Stimulated activated naive CD8-positive, alpha-beta T cell treated with anti-CD3 and anti-CD28 coated beads, Interleukin-15, amount 100 ng/mL, for 72 hours (primary cell): Measurements from ENCODE around the gene ARHGAP23.
A peak's percentile ranks its signal among the peaks of the same experiment; 100 is the strongest.

Experiments
- ATAC-seq: fragments of 150-1000 bp; cut with Tn5 transposase; 2 replicates; pipeline ENCODE4 v1.10.0; 2021; ENCODE audit warnings: mild to moderate bottlenecking, moderate library complexity
- DNase-seq, 2 donors: peaks; one replicate each; pipeline ENCODE4 v3.0.0; 2021 to 2022
- H3K27ac Mint-ChIP-seq, 2 donors: one replicate each; pipeline ENCODE4 v1.8.0; 2022; ENCODE audit warnings: mild to moderate bottlenecking in 2 of 2, mixed read lengths in 2 of 2, moderate library complexity in 2 of 2
- H3K27me3 Mint-ChIP-seq: one replicate; pipeline ENCODE4 v1.8.0; 2022; ENCODE audit warnings: mixed read lengths
- H3K4me1 Mint-ChIP-seq: one replicate; pipeline ENCODE4 v1.8.0; 2022; ENCODE audit warnings: mild to moderate bottlenecking, mixed read lengths
- H3K4me3 Mint-ChIP-seq, 2 donors: one replicate each; pipeline ENCODE4 v1.8.0; 2022; ENCODE audit warnings: mild to moderate bottlenecking in 2 of 2, mixed read lengths in 2 of 2, moderate library complexity in 1 of 2
- H3K9me3 Mint-ChIP-seq, 2 donors: one replicate each; pipeline ENCODE4 v1.8.0; 2022; ENCODE audit warnings: mixed read lengths in 2 of 2

The ARHGAP23 gene

DNA sequence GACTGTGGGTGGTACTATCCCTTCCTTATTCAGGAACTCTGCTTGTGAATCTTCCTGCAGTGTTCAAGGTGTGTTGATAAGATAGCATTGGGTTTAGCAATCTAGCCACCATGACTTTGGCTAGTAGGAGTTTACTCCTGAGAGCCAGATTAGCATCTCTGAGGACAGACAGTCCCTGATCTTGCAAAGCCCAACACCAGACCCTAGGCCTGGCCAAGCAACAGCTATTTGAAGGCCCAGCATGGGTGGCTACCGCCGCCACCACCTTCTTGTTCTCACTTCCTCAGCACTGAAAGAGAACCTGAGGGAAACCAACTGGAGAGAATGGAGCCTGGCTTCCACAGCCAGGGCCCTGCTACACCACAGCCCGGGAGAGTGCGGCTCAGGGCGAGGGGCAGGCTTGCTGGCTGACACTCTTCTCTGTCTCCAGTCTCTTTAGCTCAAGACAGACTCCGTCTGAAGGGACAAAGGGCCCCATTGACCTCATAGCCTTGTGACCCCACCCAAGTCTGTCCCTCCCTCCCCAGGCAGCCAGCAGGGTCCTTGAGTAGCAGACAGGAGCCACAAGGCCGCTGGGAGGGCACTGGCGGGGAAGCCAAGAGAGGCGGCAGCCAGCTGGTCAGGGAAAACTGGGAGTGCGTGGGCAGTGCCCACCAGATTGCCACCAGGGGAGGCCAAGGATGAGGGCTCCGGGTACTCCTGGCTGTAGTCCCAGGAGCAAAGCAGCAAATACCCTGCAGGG, 10.9 kb upstream of the ARHGAP23 start:
- Mint-ChIP-seq H3K4me3 (no peak overlapping the region), H3K27me3 (peaks cover 79% of the 10 kb centered on the region), H3K27ac (peak overlapping the region in 1 of 2 donors; percentile 59), H3K9me3 (no peaks in the 10 kb centered on the region), H3K4me1 (peaks cover 53% of the 10 kb centered on the region)
- ATAC-seq (no peak), DNase-seq (no peak)

DNA sequence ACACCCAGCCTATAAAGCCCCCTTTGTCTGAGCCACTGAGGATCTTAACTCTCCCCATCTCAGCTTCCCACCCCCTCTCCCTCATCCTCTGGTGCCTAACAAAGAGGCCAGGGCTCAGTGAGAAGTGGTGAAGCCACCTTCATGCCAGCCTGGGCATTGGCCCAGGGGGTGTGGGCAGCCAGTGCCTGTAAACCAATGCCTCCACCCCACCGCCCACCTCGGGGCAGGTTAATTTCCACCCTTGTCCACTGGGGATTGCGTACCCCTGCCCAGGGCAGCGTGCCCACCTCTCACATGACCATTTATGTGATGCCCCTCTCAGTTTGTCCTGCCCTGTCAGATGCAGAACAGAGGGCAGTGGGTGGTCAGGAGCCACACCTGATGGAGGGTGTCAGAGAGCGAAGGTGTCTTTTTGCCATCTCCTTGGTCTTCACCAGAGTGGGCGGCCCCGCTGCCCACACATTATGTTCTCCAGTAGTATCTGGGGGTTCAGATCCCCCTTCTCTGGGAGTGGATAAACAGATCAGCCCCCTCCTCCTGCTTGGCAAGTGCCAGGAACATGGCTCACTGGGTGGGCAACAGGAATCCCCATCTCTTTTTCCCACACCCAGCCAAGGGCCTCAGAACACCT, 10.1 kb upstream of the ARHGAP23 start:
- Mint-ChIP-seq H3K4me1 (peaks cover 53% of the 10 kb centered on the region), H3K4me3 (peak overlapping the region; percentile 75 to 84), H3K9me3 (no peaks in the 10 kb centered on the region), H3K27ac (peak overlapping the region in 1 of 2 donors; percentile 76), H3K27me3 (peaks cover 85% of the 10 kb centered on the region)
- no peak for ATAC-seq
- no peak for DNase-seq

DNA sequence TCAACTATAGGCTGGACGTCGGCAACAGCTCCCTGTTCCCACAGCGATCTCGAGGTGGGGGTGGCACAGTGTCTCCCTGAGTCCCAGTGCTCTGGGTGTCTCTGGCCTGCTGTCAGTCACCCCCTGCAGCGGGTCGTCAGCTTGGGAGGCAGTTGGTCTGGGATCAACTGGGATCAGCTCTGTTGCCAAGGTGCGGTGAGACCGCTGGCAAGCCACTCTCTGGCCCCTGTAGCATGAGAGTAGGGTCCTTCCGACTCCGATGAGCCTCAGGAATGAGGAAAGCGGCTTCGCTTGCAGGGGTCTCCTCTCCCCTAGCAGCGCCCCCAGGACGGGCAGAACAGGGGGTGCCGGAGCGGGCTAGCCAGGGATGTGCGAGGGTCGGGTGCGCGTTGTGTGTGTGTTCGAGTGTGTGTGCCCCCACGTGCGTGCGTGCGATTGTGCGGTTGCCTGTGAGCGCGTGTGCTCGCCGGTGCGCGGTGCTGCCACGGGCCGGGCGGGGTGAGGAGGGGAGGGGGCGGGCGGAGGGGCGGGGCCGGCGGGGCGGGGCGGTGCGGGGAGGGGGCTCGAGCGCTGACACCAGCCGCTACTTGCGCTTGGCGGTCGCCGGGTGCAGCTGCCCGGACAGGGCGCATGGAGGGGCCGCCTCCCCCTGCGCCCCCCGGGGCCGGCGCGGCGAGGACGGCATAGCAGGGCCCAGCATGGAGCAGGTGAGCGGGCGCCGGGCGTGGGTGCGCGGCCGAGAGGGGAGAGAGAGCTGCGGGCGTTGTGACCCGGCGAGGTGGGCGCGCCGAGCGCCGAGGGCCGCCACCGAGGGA, 9.4 kb upstream of the ARHGAP23 start:
- Mint-ChIP-seq H3K27ac (peak overlapping the region in 1 of 2 donors; percentile 76), H3K4me1 (peaks cover 59% of the 10 kb centered on the region), H3K4me3 (peak overlapping the region; percentile 75 to 84), H3K27me3 (peaks cover 85% of the 10 kb centered on the region), H3K9me3 (no peaks in the 10 kb centered on the region)
- peak in 1 of 2 donors; percentile 23 for DNase-seq
- no peak for ATAC-seq

DNA sequence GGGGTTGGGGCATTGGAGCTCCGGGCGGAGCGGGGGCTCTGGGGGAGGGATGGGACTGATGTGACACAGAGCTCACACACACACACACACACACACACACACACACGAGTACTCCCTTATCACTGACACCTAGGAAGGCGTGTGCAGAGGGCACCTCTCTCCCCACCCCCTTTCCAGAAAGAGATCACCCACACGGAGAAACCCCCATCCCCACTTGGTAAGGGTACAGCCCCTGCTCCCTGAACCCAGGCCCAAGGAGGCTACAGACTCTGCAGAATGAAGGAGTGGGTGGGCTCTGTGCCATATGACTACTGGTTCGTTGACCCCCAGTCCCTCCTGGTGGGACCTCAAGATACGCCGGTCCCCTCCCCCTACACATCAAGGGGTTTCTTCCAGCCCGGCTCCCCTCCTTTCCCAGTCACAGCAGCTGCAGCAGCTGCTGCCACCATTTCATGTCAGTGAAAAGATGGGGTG, 8.7 kb upstream of the ARHGAP23 start:
- Mint-ChIP-seq H3K4me1 (peaks cover 62% of the 10 kb centered on the region), H3K4me3 (peak overlapping the region; percentile 35 to 45), H3K27ac (no peak overlapping the region), H3K9me3 (no peaks in the 10 kb centered on the region), H3K27me3 (peaks cover 90% of the 10 kb centered on the region)
- no peak for DNase-seq
- no peak for ATAC-seq

DNA sequence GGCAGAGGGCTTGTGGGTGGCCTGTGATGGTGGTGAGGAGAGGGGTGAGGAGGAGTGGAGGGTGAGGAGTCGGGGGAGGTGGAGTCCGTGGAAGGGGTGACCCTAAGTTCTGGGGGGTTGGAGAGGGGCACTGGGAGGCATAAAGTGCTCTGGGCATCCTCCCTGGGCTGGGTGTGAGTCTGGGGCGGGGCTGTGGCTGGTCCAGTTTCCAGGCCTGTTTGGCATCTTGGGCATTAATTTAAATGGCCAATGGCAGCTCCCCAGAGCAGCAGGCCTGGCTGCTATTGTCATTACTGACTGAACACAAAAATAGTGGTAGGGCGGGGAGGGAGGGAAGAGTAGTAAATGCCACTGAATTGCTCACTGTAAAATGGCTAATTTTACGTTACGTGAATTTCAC, 7.7 kb upstream of the ARHGAP23 start:
- Mint-ChIP-seq H3K27me3 (peaks cover 100% of the 10 kb centered on the region), H3K4me3 (no peak overlapping the region), H3K9me3 (no peaks in the 10 kb centered on the region), H3K27ac (peak overlapping the region in 1 of 2 donors; percentile 27), H3K4me1 (peaks cover 61% of the 10 kb centered on the region)
- ATAC-seq (no peak), DNase-seq (no peak)

DNA sequence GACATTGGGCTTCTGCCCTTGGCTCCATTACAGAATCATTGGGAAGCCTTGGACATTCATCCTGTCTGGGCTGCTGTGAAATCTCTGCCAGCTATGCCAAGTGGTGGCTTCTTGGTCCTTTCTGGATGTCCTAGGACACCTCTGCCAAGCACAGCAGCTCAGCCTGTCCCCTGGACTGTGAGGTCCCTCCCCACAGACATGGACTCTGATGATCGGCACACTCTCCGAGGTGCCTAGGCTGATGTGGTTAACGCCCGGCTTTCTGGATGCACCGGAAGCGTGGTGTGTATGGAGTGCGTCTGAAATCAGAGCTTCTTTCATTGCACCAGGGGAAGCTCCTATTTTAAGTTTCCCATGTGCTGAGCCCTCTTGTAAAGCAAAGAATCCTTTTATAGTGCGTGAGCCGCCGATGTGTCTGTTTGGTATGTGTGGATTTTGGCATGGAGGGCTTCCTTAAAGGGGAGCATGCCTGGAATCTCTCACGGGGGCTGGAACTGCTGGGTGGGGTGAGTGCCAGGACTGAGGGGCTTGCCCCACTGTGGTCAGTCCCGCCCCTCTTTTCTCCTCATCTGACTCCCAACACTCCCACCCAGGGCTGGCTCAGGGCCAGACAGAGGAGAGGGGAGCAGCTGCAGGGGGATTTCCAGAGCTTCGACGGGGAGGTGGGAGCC, 7.0 kb upstream of the ARHGAP23 start:
- DNase-seq (no peak), ATAC-seq (no peak)
- Mint-ChIP-seq H3K4me1 (peaks cover 55% of the 10 kb centered on the region), H3K27me3 (peaks cover 98% of the 10 kb centered on the region), H3K9me3 (no peaks in the 10 kb centered on the region), H3K4me3 (no peak overlapping the region), H3K27ac (no peak overlapping the region)

DNA sequence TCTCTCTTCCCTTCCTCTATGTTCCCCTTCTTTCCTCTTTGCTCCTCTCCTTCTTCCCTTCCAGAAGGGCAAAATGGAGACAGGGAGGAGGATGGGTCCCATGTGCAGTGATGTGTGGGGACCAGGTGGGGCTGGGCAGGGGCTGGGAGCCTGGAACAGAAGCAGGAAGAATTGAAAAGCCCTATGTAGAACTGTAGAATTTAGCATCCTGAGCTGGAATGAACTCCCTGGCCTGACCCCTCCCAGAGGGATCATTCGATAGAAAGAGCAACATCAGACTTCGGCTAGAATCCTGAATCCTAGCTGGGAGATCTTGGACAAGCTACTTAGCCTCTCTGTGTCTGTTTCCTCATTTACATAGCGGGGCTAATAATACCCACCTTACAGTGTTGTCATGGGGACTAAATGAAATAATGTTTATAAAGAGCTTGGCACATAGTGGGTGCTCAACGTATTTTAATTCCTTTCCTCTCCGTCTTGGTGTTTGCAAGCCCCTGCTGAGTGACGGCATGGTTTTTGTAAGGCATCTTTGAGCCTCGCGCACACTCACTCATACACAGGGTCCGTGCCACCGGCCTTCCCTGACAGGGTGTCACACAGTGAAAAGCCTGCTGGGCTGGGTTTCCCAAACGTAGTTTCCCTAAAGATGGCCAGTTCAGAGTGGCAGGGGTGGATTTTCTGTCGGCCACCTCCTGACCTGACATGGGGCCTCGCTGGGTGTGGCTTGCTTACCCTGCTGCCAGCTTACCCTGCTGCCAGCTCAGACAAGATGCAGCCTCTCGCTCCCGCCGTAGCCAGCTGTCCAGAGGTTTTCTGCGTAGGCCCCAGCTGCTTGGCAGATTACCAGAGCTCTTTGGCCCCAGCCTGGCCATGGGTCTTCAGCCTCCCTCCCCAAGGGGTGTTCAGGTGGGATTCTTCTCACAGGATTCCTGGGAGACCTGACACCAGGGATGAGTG, 6.1 kb upstream of the ARHGAP23 start:
- no peak for DNase-seq
- H3K4me3 Mint-ChIP-seq: no peak overlapping the region
- H3K4me1 Mint-ChIP-seq: peaks cover 49% of the 10 kb centered on the region
- no peak overlapping the region for H3K27ac Mint-ChIP-seq
- no peaks in the 10 kb centered on the region for H3K9me3 Mint-ChIP-seq
- no peak for ATAC-seq
- peaks cover 94% of the 10 kb centered on the region for H3K27me3 Mint-ChIP-seq

DNA sequence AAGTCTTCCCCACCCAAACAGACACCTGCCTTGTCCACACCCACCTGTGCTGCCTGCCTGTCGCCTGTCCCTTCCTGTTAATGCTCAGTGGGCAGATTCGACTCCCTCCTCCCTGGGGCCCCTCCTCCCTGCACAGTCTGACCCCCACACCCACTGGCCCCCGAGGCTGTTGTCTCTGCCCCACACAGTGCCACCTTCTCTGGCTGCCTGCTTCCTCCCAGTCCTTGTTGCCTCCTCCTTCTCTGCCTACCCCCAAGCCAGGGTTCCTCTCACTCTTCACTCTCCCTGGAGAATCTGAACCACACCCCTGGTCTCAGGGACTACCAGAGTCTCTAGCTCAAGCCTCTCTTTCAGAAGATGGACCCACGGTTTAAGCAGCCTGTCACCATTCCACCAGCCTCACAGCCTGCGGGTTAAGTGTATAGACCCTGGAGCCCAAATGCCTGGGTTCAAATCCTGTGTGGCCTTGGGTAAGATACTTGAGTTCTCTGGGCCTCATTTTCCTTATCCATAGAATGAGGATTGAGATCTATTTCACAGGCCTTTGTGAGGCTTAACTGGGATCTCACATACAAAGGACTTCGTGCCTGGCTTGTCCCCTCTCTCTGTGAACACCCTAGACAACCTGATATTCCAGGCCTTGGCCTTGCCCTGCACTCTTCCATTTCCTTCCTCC, 3.8 kb upstream of the ARHGAP23 start:
- Mint-ChIP-seq H3K27me3 (peaks cover 84% of the 10 kb centered on the region), H3K4me3 (no peak overlapping the region), H3K27ac (peak overlapping the region in 1 of 2 donors; percentile 74), H3K9me3 (no peaks in the 10 kb centered on the region), H3K4me1 (peaks cover 48% of the 10 kb centered on the region)
- DNase-seq: no peak
- no peak for ATAC-seq

DNA sequence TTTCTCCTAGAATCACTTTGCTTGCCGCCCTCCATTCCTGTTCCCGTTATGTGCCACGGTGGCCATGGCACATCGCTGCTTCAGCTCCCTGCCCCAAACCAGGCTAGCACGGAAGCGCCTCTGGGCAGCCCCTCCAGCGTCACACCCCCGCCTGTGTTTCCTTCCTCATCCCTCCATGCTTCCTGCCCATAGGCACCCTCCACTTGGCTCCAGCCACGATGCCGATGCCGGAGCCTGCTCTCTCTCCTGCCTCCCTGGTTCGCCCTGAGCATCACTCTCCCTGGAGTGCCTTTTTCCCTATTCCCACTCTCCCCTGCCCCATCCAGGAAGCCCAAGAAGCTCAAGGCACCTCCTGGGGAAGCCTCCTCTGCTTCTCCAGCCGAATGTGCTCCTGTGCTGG, 3.2 kb upstream of the ARHGAP23 start:
- Mint-ChIP-seq H3K9me3 (no peaks in the 10 kb centered on the region), H3K27me3 (peaks cover 84% of the 10 kb centered on the region), H3K4me1 (peaks cover 47% of the 10 kb centered on the region), H3K4me3 (no peak overlapping the region), H3K27ac (no peak overlapping the region)
- no peak for ATAC-seq
- DNase-seq: no peak

DNA sequence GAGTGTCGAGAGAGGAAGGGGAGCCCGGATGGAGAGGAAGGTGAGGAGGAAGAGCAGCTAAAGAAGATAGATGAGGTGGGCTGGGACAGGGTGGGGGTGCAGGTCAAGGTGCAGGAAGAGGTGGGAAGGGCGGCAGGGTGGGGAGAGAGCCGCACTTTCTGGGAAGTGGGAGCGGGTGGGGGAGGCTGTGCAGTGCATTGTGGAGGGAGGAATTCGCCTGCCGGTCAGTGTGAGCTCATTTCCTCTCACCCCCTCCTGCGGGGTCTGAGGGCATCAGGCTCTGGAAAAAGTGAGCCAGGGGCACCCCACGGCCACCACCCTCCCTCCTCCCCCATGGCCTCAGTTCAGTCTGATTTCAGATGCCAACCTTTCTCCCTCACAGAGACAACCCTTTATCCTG, 2.5 kb upstream of the ARHGAP23 start:
- Mint-ChIP-seq H3K27me3 (peaks cover 84% of the 10 kb centered on the region), H3K4me1 (peaks cover 47% of the 10 kb centered on the region), H3K27ac (no peak overlapping the region), H3K9me3 (no peaks in the 10 kb centered on the region), H3K4me3 (no peak overlapping the region)
- no peak for ATAC-seq
- no peak for DNase-seq

DNA sequence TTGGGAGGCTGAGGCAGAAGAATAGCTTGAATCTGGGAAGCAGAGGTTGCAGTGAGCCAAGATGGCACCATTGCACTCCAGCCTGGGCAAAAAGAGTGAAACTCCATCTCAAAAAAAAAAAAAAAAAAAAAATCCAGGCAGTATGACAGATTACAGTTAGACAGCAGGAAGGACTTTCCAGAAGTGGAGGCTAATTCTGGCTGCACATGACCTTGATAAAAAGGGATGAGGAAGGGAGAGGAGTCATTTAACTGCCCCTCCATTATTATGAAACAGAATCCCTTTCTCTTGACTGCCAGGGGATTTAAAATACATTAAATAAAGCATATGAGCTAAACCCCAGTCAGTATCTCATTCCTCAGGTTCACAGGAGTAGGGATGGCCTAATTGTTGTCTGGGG, 1.8 kb upstream of the ARHGAP23 start:
- H3K9me3 Mint-ChIP-seq: no peaks in the 10 kb centered on the region
- no peak overlapping the region for H3K27ac Mint-ChIP-seq
- no peak for ATAC-seq
- no peak overlapping the region for H3K4me3 Mint-ChIP-seq
- peaks cover 45% of the 10 kb centered on the region for H3K4me1 Mint-ChIP-seq
- H3K27me3 Mint-ChIP-seq: peaks cover 84% of the 10 kb centered on the region
- no peak for DNase-seq

DNA sequence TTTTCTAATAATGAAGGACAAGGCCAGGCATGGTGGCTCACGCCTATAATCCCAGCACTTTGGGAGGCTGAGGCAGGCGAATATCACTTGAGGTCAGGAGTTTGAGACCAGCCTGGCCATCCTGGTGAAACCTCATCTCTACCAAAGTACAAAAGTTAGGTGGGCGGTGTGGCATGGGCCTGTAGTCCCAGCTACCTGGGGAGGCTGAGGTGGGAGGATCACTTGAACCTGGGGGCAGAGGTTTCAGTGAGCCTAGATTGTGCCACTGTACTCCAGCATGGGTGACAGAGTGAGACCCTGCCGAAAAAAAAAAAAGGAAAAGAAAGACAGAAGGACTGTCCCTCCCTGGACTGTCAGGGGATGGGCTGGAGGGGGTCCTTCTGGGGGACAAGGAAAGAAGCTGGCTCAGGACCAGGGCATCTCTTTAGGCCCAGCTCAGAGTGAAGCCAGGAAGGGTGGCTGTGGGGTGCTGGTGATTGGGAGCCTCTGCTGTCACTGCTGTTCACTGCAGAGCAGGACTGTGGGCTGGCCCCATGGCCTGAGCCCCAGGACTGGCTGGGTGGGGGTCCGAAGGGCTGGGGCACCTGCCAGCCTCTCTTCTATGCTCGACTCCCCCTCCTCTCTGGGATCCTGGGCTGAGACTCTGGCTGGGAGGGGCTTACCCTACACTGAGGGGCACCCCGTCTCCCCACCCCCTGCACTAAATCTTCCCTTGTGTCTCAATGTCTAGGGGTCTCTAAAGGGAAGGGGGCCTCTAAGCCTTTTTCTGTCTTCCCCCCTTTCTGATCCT, 909 bp upstream of the ARHGAP23 start:
- Mint-ChIP-seq H3K4me3 (peak overlapping the region; percentile 73 to 77), H3K27me3 (peaks cover 74% of the 10 kb centered on the region), H3K4me1 (peaks cover 42% of the 10 kb centered on the region), H3K27ac (peak overlapping the region in 1 of 2 donors; percentile 41), H3K9me3 (no peaks in the 10 kb centered on the region)
- no peak for DNase-seq
- ATAC-seq: peak; percentile 1

DNA sequence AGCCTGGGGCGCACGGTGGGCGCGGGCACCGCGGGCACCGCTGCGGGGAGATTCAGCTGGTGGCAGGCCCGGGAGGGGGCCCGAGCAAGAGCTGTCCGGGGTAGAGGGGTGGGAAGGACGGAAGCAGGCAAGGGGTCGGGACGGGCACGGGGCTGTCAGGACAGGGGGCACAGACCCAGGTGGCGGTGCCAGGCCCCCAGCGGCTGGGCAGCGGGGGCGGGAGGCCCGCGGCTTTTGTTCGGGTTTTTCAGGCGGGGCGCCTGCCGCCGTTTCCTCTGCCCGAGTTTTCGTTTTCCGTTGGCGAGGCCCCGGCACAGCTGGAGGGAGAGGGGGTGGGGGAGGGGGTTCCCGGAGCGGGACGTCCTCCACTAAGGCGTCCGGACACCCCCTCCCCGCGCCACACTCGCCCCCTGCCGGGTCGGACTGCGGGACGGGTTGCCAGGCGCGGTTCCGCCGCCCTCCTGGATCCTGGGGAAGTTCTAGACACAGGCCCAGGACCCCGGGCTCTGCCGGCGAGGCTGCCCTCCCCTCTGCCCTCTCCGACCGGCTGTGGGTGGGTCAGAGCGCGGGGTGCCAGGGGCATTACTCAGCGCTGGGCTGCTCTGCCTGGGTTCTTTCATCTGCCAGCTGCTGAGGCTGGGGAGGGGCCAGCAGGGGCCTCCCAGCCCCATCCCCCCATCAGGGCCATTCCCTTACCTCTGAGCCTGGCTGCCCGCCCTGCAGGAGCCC, 543 bp downstream of the ARHGAP23 start:
- Mint-ChIP-seq H3K9me3 (no peaks in the 10 kb centered on the region), H3K4me1 (peaks cover 37% of the 10 kb centered on the region), H3K27ac (no peak overlapping the region), H3K4me3 (peak overlapping the region; percentile 19 to 59), H3K27me3 (peaks cover 60% of the 10 kb centered on the region)
- peak; percentile 61 for ATAC-seq
- DNase-seq: no peak
